Measurements from ENCODE around the gene ZNF516.

Gene ZNF516

DNA sequence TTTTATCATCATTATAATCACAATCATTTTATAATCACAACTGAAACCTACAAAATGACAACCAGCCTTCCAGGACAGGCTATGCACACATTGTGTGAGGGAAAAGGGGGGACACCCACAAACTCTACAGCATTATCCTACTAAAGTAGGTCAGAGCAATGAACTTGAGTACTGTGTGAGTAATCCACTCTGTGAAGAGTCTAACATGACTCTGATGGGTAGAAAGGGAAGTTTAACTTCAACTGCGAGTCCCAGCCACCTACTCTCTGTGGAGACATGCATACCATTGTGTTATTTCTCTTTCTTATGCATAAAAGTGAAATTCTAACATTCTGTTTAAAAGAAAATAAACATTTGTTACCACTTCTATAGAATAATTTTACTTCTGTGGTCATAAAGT, 177.9 kb downstream of the ZNF516 start:
- no peak for DNase-seq

GRCh38 chr18:76315722-76316230, 179.3 kb downstream of the ZNF516 start:
- no peak for DNase-seq

- no peak for DNase-seq
Measured at GRCh38 chr18:76314496-76314895, 180.5 kb downstream of the ZNF516 start.

GRCh38 chr18:76314015-76314414, 181.0 kb downstream of the ZNF516 start:
- no peak for DNase-seq
